K562 (cell line): Measurements from ENCODE around the gene STUB1. TPM values are rescaled to one million over a fixed set of nuclear protein-coding genes. Genes with fewer than 3 reads are reported as not detected.
A peak's percentile ranks its signal among the peaks of the same experiment; 100 is the strongest.

Experiments
- CAMTA2 ChIP-seq: fragments of 250-450 bp; sonication (Bioruptor Pico); conservative IDR thresholded peaks from 2 replicates; pipeline ENCODE4 v1.5.1; 2022
- CBFB ChIP-seq: sonication (generic); formaldehyde crosslinking; IDR thresholded peaks from 2 replicates; pipeline ENCODE4 v1.4.0; 2020; ENCODE audit warnings: mild to moderate bottlenecking, missing genetic modification reagents
- ERF ChIP-seq: fragments of 450-650 bp; formaldehyde crosslinking; IDR thresholded peaks from 2 replicates; pipeline ENCODE4 v1.4.0; 2020; ENCODE audit warnings: mild to moderate bottlenecking, mixed read lengths
- FOS ChIP-seq: IDR thresholded peaks from 3 replicates; pipeline ENCODE4 v1.6.1; 2011; ENCODE audit not compliant: insufficient read length; ENCODE audit errors: extremely low read depth
- FUS ChIP-seq: fragments of 200-400 bp; formaldehyde crosslinking; optimal IDR thresholded peaks from 2 replicates; pipeline ENCODE3; 2017; ENCODE audit warnings: low read depth, low read length
- HDAC2 ChIP-seq: fragments of 450-650 bp; IDR thresholded peaks from 2 replicates; pipeline ENCODE4 v1.6.1; 2016; ENCODE audit warnings: mild to moderate bottlenecking
- HNRNPL ChIP-seq: fragments of 200-400 bp; formaldehyde crosslinking; IDR thresholded peaks from 2 replicates; pipeline ENCODE4 v1.6.1; 2017; ENCODE audit warnings: low read depth, mild to moderate bottlenecking, low read length
- KDM4B ChIP-seq, 2 experiments: fragments of 450-650 bp in 1 of 2; sonication (generic) in 1 of 2; IDR thresholded peaks; 2 replicates each; pipeline ENCODE4 v1.6.1; 2016 to 2017; ENCODE audit warnings: borderline replicate concordance in 2 of 2, antibody characterized with exemption in 1 of 2, low read depth in 1 of 2, mild to moderate bottlenecking in 1 of 2
- MCM5 ChIP-seq: fragments of 450-650 bp; IDR thresholded peaks from 2 replicates; pipeline ENCODE4 v1.6.1; 2016; ENCODE audit warnings: low read depth
- MTA2 ChIP-seq: fragments of 450-650 bp; IDR thresholded peaks from 2 replicates; pipeline ENCODE4 v1.6.1; 2016; ENCODE audit warnings: low read depth
- NCOA2 ChIP-seq, 2 experiments: fragments of 450-650 bp; IDR thresholded peaks; 2 replicates each; pipeline ENCODE4 v1.6.1; 2018; ENCODE audit warnings: mild to moderate bottlenecking in 2 of 2, moderate library complexity in 1 of 2; ENCODE audit not compliant: partially characterized antibody in 2 of 2
- NFXL1 ChIP-seq: fragments of 450-650 bp; formaldehyde crosslinking; IDR thresholded peaks from 2 replicates; pipeline ENCODE4 v1.4.0; 2021; ENCODE audit warnings: mild to moderate bottlenecking
- OTX1 ChIP-seq: fragments of 450-650 bp; formaldehyde crosslinking; IDR thresholded peaks from 2 replicates; pipeline ENCODE4 v1.4.0; 2022; ENCODE audit warnings: mild to moderate bottlenecking
- SMAD4 ChIP-seq: fragments of 250-450 bp; sonication (Bioruptor Pico); conservative IDR thresholded peaks from 2 replicates; pipeline ENCODE4 v1.8.0; 2021; ENCODE audit warnings: inconsistent platforms, mild to moderate bottlenecking, moderate library complexity
- SREBF2 ChIP-seq: sonication (generic); formaldehyde crosslinking; IDR thresholded peaks from 2 replicates; pipeline ENCODE4 v1.4.0; 2020; ENCODE audit warnings: mild to moderate bottlenecking, missing genetic modification reagents
- SRSF1 ChIP-seq: fragments of 200-400 bp; formaldehyde crosslinking; IDR thresholded peaks from 2 replicates; pipeline ENCODE4 v1.6.1; 2017; ENCODE audit warnings: mild to moderate bottlenecking, low read depth, low read length, moderate library complexity
- SUPT5H ChIP-seq: fragments of 450-650 bp; IDR thresholded peaks from 2 replicates; pipeline ENCODE4 v1.6.1; 2016
- ZNF239 ChIP-seq: fragments of 250-450 bp; sonication (Bioruptor Pico); IDR thresholded peaks from 2 replicates; pipeline ENCODE4 v1.4.0; 2020; ENCODE audit warnings: mild to moderate bottlenecking
- ZNF324 ChIP-seq: fragments of 250-450 bp; sonication (Bioruptor Pico); IDR thresholded peaks from 2 replicates; pipeline ENCODE4 v1.4.0; 2020; ENCODE audit warnings: mild to moderate bottlenecking
- ZNF436 ChIP-seq: fragments of 250-450, 450-650 bp; sonication (Bioruptor Pico); formaldehyde crosslinking; IDR thresholded peaks from 2 replicates; pipeline ENCODE4 v1.7.0; 2020; ENCODE audit warnings: mild to moderate bottlenecking
- ZNF778 ChIP-seq: fragments of 450-650 bp; formaldehyde crosslinking; IDR thresholded peaks from 2 replicates; pipeline ENCODE4 v1.4.0; 2020; ENCODE audit warnings: mild to moderate bottlenecking, moderate library complexity
- polyA plus RNA-seq, 8 experiments: library from polyadenylated mRNA; depleted of rRNA in 4 of 8; stranded (reverse) in 5 of 8; unstranded in 3 of 8; fragments of >200 nt; fragmentation: Nextera tagmentation in 2 of 8; fragmentation: Illumina TruSeq in 1 of 8; extraction: Ambion mirVana in 2 of 8; extraction: Trizol in 1 of 8; gene quantifications; 2 replicates each; pipeline versions ENCODE4 v1.2.1 to v1.2.3, GENCODE V29; 2011 to 2014; ENCODE audit warnings: inconsistent platforms in 1 of 8, missing spikeins in 1 of 8
- total RNA-seq, 7 experiments: library from RNA; depleted of rRNA in 6 of 7; stranded (reverse); fragments of >200 nt in 6 of 7; fragmentation: Illumina TruSeq in 2 of 7; extraction: Trizol in 2 of 7; gene quantifications; 2 replicates each; pipeline versions ENCODE4 v1.2.1 to v1.2.3, GENCODE V29; 2011 to 2021; ENCODE audit warnings: low replicate concordance in 1 of 7
- TF ChIP-seq, protein P1 (sequence below): fragments of 250-450 bp; sonication (Bioruptor Pico); IDR thresholded peaks from 2 replicates; pipeline ENCODE4 v1.9.0; 2021; ENCODE audit warnings: mild to moderate bottlenecking, inconsistent platforms
- TF ChIP-seq, protein P2 (sequence below): fragments of 250-450 bp; sonication (Bioruptor Pico); IDR thresholded peaks from 2 replicates; pipeline ENCODE4 v1.4.0; 2020; ENCODE audit warnings: borderline replicate concordance
- TF ChIP-seq, protein P3 (sequence below), 2 experiments: fragments of 150-350 bp in 1 of 2; IDR thresholded peaks; 2 replicates each; pipeline ENCODE4 v1.6.1; 2012 to 2016; ENCODE audit warnings: low read depth in 2 of 2, low read length in 2 of 2, mild to moderate bottlenecking in 1 of 2, moderate library complexity in 1 of 2

The STUB1 gene
- total and polyA plus RNA-seq, 9 of the 15 experiments (the other 6 are each of a cell fraction or from before 2014, with no cell fraction given) = 10.6 to 251 (median 152) TPM

- TF ChIP-seq, protein P1, sequence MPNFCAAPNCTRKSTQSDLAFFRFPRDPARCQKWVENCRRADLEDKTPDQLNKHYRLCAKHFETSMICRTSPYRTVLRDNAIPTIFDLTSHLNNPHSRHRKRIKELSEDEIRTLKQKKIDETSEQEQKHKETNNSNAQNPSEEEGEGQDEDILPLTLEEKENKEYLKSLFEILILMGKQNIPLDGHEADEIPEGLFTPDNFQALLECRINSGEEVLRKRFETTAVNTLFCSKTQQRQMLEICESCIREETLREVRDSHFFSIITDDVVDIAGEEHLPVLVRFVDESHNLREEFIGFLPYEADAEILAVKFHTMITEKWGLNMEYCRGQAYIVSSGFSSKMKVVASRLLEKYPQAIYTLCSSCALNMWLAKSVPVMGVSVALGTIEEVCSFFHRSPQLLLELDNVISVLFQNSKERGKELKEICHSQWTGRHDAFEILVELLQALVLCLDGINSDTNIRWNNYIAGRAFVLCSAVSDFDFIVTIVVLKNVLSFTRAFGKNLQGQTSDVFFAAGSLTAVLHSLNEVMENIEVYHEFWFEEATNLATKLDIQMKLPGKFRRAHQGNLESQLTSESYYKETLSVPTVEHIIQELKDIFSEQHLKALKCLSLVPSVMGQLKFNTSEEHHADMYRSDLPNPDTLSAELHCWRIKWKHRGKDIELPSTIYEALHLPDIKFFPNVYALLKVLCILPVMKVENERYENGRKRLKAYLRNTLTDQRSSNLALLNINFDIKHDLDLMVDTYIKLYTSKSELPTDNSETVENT = 0 out of 2 replicates have a peak, but pooled peaks have one; percentile 24
- TF ChIP-seq NFXL1 (CRISPR knock-in tag) = no peak
- no peak for TF ChIP-seq FUS
- TF ChIP-seq ZNF324 (CRISPR knock-in tag) = no peak
- no peak for TF ChIP-seq ZNF239 (CRISPR knock-in tag)
- TF ChIP-seq, protein P2, sequence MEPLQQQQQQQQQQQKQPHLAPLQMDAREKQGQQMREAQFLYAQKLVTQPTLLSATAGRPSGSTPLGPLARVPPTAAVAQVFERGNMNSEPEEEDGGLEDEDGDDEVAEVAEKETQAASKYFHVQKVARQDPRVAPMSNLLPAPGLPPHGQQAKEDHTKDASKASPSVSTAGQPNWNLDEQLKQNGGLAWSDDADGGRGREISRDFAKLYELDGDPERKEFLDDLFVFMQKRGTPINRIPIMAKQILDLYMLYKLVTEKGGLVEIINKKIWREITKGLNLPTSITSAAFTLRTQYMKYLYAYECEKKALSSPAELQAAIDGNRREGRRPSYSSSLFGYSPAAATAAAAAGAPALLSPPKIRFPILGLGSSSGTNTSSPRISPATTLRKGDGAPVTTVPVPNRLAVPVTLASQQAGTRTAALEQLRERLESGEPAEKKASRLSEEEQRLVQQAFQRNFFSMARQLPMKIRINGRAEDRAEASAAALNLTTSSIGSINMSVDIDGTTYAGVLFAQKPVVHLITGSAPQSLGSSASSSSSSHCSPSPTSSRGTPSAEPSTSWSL (CRISPR knock-in tag) = no peak
- peak; percentile 46; the same call in 1 of the 2 replicates for TF ChIP-seq SMAD4 (CRISPR knock-in tag)
- no peak for TF ChIP-seq NCOA2 (IDR thresholded peaks at IDR 0.05; ENCODE audit: partially characterized antibody in 2 of 2)
- 0 out of 2 replicates have a peak, but pooled peaks have one; percentile 29 for TF ChIP-seq MTA2
- no peak for TF ChIP-seq OTX1 (CRISPR knock-in tag)
- no peak for TF ChIP-seq SREBF2 (CRISPR knock-in tag)
- TF ChIP-seq SRSF1 = no peak
- TF ChIP-seq ZNF436 (CRISPR knock-in tag) = no peak
- no peak for TF ChIP-seq FOS
- TF ChIP-seq, protein P3, sequence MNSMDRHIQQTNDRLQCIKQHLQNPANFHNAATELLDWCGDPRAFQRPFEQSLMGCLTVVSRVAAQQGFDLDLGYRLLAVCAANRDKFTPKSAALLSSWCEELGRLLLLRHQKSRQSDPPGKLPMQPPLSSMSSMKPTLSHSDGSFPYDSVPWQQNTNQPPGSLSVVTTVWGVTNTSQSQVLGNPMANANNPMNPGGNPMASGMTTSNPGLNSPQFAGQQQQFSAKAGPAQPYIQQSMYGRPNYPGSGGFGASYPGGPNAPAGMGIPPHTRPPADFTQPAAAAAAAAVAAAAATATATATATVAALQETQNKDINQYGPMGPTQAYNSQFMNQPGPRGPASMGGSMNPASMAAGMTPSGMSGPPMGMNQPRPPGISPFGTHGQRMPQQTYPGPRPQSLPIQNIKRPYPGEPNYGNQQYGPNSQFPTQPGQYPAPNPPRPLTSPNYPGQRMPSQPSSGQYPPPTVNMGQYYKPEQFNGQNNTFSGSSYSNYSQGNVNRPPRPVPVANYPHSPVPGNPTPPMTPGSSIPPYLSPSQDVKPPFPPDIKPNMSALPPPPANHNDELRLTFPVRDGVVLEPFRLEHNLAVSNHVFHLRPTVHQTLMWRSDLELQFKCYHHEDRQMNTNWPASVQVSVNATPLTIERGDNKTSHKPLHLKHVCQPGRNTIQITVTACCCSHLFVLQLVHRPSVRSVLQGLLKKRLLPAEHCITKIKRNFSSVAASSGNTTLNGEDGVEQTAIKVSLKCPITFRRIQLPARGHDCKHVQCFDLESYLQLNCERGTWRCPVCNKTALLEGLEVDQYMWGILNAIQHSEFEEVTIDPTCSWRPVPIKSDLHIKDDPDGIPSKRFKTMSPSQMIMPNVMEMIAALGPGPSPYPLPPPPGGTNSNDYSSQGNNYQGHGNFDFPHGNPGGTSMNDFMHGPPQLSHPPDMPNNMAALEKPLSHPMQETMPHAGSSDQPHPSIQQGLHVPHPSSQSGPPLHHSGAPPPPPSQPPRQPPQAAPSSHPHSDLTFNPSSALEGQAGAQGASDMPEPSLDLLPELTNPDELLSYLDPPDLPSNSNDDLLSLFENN (IDR thresholded peaks at IDR 0.05; ENCODE audit: low read depth in 2 of 2, low read length in 2 of 2) = no peak
- TF ChIP-seq ZNF778 (CRISPR knock-in tag) = no peak
- no peak for TF ChIP-seq MCM5
- TF ChIP-seq ERF (CRISPR knock-in tag) = 0 out of 2 replicates have a peak, but pooled peaks have one; percentile 35
- TF ChIP-seq KDM4B (IDR thresholded peaks at IDR 0.05; ENCODE audit: borderline replicate concordance in 2 of 2, low read depth in 1 of 2) = no peak
- no peak for TF ChIP-seq CAMTA2 (CRISPR knock-in tag)
- TF ChIP-seq CBFB = no peak
- TF ChIP-seq HDAC2 = 0 out of 2 replicates have a peak, but pooled peaks have one; percentile 42
- peak; percentile 81 for TF ChIP-seq HNRNPL
- TF ChIP-seq SUPT5H = peak; percentile 77
Observed at GRCh38 chr16:727291-727977, 47.2 kb downstream of the STUB1 start (continued).
